ENCODE measurements around the gene XKR3.
"Not testable (repeated sequence)": the region's sequence is repeated elsewhere in the genome, so short reads cannot be mapped to it uniquely, and the experiment has no call there.

Gene XKR3

GRCh38 chr22:16777284-16777924 lies 47.8 kb downstream of the XKR3 start:
- no peak for DNase-seq
- TF ChIP-seq CTCF (IDR thresholded peaks at IDR 0.05), result no peak
- intact Hi-C loops (cut with DNase I; ENCODE audit: low total_unique reads), result no loop called here
- Histone ChIP-seq H3K36me3 (no peaks in the 10 kb centered on the region), H3K27me3 (no peaks in the 10 kb centered on the region), H3K9me3 (peaks cover 0 to 12% (median 11%) of the 10 kb centered on the region in 3 donors), H3K4me3 (no peak overlapping the region), H3K27ac (no peak overlapping the region), H3K4me1 (no peaks in the 10 kb centered on the region)

GRCh38 chr22:16776080-16776479 lies 49.1 kb downstream of the XKR3 start:
- intact Hi-C loops (cut with DNase I; ENCODE audit: low total_unique reads), result no loop called here
- Histone ChIP-seq H3K27me3 (no peaks in the 10 kb centered on the region), H3K27ac (no peak overlapping the region), H3K4me3 (no peak overlapping the region), H3K9me3 (peaks cover 0 to 12% (median 11%) of the 10 kb centered on the region in 3 donors), H3K36me3 (no peaks in the 10 kb centered on the region), H3K4me1 (no peaks in the 10 kb centered on the region)
- no peak for DNase-seq
- no peak for TF ChIP-seq CTCF (IDR thresholded peaks at IDR 0.05)

GRCh38 chr22:16774911-16775500 lies 50.2 kb downstream of the XKR3 start:
- no peak for TF ChIP-seq CTCF (IDR thresholded peaks at IDR 0.05)
- intact Hi-C loops (cut with DNase I; ENCODE audit: low total_unique reads), result no loop called here
- Histone ChIP-seq H3K4me3 (no peak overlapping the region), H3K27me3 (no peaks in the 10 kb centered on the region), H3K4me1 (no peaks in the 10 kb centered on the region), H3K27ac (no peak overlapping the region), H3K9me3 (peaks cover 0 to 12% (median 11%) of the 10 kb centered on the region in 3 donors), H3K36me3 (no peaks in the 10 kb centered on the region)
- no peak for DNase-seq

- intact Hi-C loops (cut with DNase I; ENCODE audit: low total_unique reads); DNase-seq; H3K36me3 ChIP-seq; H3K27ac ChIP-seq; H3K4me3 ChIP-seq; H3K27me3 ChIP-seq; H3K4me1 ChIP-seq: not testable (repeated sequence)
- peaks cover 0 to 18% (median 12%) of the 10 kb centered on the region in 3 donors for H3K9me3 ChIP-seq
Observed at GRCh38 chr22:16771569-16771968, 53.6 kb downstream of the XKR3 start.

GRCh38 chr22:16767927-16768326 lies 57.3 kb downstream of the XKR3 start:
- peaks cover 0 to 13% (median 0%) of the 10 kb centered on the region in 3 donors for H3K9me3 ChIP-seq
- H3K36me3 ChIP-seq; H3K27ac ChIP-seq; H3K4me1 ChIP-seq; H3K4me3 ChIP-seq; DNase-seq; H3K27me3 ChIP-seq; intact Hi-C loops (cut with DNase I; ENCODE audit: low total_unique reads): not testable (repeated sequence)

GRCh38 chr22:16762224-16762623 lies 63.0 kb downstream of the XKR3 start:
- H3K4me3 ChIP-seq; intact Hi-C loops (cut with DNase I; ENCODE audit: low total_unique reads); H3K27ac ChIP-seq; H3K27me3 ChIP-seq; H3K4me1 ChIP-seq; DNase-seq; H3K36me3 ChIP-seq: not testable (repeated sequence)
- H3K9me3 ChIP-seq, result peaks cover 0 to 13% (median 0%) of the 10 kb centered on the region in 3 donors

GRCh38 chr22:16760416-16760815 lies 64.8 kb downstream of the XKR3 start:
- H3K9me3 ChIP-seq; H3K27ac ChIP-seq; intact Hi-C loops (cut with DNase I; ENCODE audit: low total_unique reads); H3K4me1 ChIP-seq; H3K36me3 ChIP-seq; DNase-seq; H3K27me3 ChIP-seq; H3K4me3 ChIP-seq: not testable (repeated sequence)

GRCh38 chr22:16749282-16749681 lies 75.9 kb downstream of the XKR3 start:
- H3K27me3 ChIP-seq; H3K4me1 ChIP-seq; DNase-seq; H3K4me3 ChIP-seq; H3K36me3 ChIP-seq; intact Hi-C loops (cut with DNase I; ENCODE audit: low total_unique reads); H3K9me3 ChIP-seq; H3K27ac ChIP-seq: not testable (repeated sequence)

GRCh38 chr22:16748160-16748929 lies 76.9 kb downstream of the XKR3 start:
- DNase-seq; intact Hi-C loops (cut with DNase I; ENCODE audit: low total_unique reads): not testable (repeated sequence)

GRCh38 chr22:16747266-16748159 lies 77.7 kb downstream of the XKR3 start:
- H3K36me3 ChIP-seq; H3K9me3 ChIP-seq; H3K27ac ChIP-seq; H3K27me3 ChIP-seq; intact Hi-C loops (cut with DNase I; ENCODE audit: low total_unique reads); H3K4me1 ChIP-seq; DNase-seq; H3K4me3 ChIP-seq: not testable (repeated sequence)

More at GRCh38 chr22:16748160-16748929, 76.9 kb downstream of the XKR3 start:
- H3K36me3 ChIP-seq, H3K4me3 ChIP-seq, H3K9me3 ChIP-seq, H3K4me1 ChIP-seq, H3K27me3 ChIP-seq, H3K27ac ChIP-seq: not testable (repeated sequence)
